GM13977 (cell line): ENCODE measurements around the gene DHRS1.

Source experiments
- DNase-seq: peaks from one replicate; pipeline ENCODE4 v3.0.0; 2012; ENCODE audit warnings: low spot score
- CTCF ChIP-seq: IDR thresholded peaks from 2 replicates; pipeline ENCODE4 v1.5.1; 2012; ENCODE audit warnings: mild to moderate bottlenecking, control low read depth; ENCODE audit not compliant: insufficient read depth; ENCODE audit errors: extremely low read depth, missing control alignments
- in situ Hi-C: fragments of 300-500 bp; cut with MboI; formaldehyde crosslinking; loops from one replicate; pipeline ENCODE4 v1.12.0; 2022; ENCODE audit warnings: low sequenced_read_pairs, low pct_unique_long_range_greater_than_20kb, mixed read lengths, inconsistent platforms; ENCODE audit not compliant: unreplicated experiment

The DHRS1 gene

GRCh38 chr14:24323341-24323740 lies 23.8 kb upstream of the DHRS1 start:
- no peak for DNase-seq
- TF ChIP-seq CTCF, result no peak
- in situ Hi-C loops, result no loop called here

GRCh38 chr14:24322672-24323071 lies 23.1 kb upstream of the DHRS1 start:
- TF ChIP-seq CTCF, result no peak
- DNase-seq, result no peak
- in situ Hi-C loops, result no loop called here

- in situ Hi-C loops, result no loop called here
- DNase-seq, result no peak
These were observed 21.8 kb upstream of the DHRS1 start for GRCh38 chr14:24321212-24321975.

GRCh38 chr14:24317141-24317928 lies 17.8 kb upstream of the DHRS1 start:
- no peak for DNase-seq
- in situ Hi-C loops, result no loop called here
- no peak for TF ChIP-seq CTCF

More at GRCh38 chr14:24321212-24321975, 21.8 kb upstream of the DHRS1 start:
- TF ChIP-seq CTCF, result no peak

DNA sequence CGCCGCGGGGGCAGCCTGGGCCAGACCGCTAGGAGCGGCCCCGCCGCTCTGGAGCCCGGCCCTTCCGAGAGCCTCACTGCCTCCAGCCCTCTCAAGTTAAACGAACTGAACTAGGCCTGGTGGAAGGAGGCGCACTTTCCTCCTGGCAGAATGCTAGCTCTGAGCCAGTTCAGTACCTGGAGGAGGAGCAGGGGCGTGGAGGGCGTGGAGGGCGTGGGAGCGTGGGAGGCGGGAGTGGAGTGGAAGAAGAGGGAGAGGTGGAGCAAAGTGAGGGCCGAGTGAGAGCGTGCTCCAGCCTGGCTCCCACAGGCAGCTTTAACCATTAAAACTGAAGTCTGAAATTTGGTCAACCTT lies 17.0 kb upstream of the DHRS1 start:
- no peak for TF ChIP-seq CTCF
- in situ Hi-C loops, result no loop called here

GRCh38 chr14:24315807-24316596 lies 16.4 kb upstream of the DHRS1 start:
- DNase-seq, result no peak
- no peak for TF ChIP-seq CTCF
- in situ Hi-C loops, result no loop called here

More for the DNA sequence above, 17.0 kb upstream of the DHRS1 start:
- no peak for DNase-seq
